Measurements from ENCODE around the gene SPDYE11. TPM values are rescaled to one million over a fixed set of nuclear protein-coding genes. Genes with fewer than 3 reads are reported as not detected.
"Not testable (repeated sequence)": the region's sequence is repeated elsewhere in the genome, so short reads cannot be mapped to it uniquely, and the experiment has no call there.

SPDYE11 gene
- total RNA-seq (not detected), polyA plus RNA-seq (under 1 TPM in 1 of 2 donors, not detected in 1; 0.10 TPM)

DNA sequence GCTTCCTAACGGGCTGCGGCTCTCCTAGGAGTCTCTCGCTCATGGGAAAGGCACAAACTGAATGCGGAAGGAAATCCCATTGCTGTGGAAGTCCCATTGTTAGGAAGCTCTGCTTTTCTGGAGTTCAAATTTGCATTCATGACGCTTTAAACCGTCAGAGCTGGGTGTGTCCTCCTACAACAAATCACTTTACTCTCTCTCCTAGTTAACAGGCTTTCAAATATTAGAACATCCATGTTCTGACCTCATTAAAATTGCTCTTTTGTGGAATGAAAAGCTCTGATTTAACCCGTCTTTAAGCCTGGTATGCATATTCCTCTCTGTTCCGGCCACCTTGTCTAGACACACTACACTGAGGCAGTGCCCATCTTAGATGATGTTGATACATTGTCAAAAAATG, at the start of gene SPDYE11:
Gene SPDYE11, minus strand, starts transcription at position 101 of the 400 bp plus-strand sequence. CDS start 1,800 bp downstream, outside the sequence.
- H3K27ac ChIP-seq (ENCODE audit: low read depth, low read length); H3K9me3 Mint-ChIP-seq; H3K36me3 Mint-ChIP-seq; H3K36me3 ChIP-seq (ENCODE audit: insufficient read depth, low read length); H3K4me3 Mint-ChIP-seq; DNase-seq; H3K9me3 ChIP-seq (ENCODE audit: control insufficient read depth in 1 of 2, low read length in 2 of 2); POLR2A ChIA-PET (ENCODE audit: partially characterized antibody); CTCF ChIA-PET (ENCODE audit: partially characterized antibody); H3K27me3 Mint-ChIP-seq; H3K4me1 ChIP-seq (ENCODE audit: insufficient read depth, low read length); intact Hi-C loops (cut with micrococcal nuclease); H3K27ac Mint-ChIP-seq; H3K4me3 ChIP-seq (ENCODE audit: low read length in 2 of 2); H3K27me3 ChIP-seq (ENCODE audit: insufficient read depth, low read length); H3K4me1 Mint-ChIP-seq: not testable (repeated sequence)

GRCh38 chr7:73085938-73086337, 28.2 kb upstream of the SPDYE11 start, which contains the start of gene SPDYE9:
SPDYE9 (minus strand) TSS chr7:73086038; CDS start chr7:73084238, 1,800 bp downstream.
- H3K4me1 ChIP-seq (ENCODE audit: insufficient read depth, low read length); H3K27me3 ChIP-seq (ENCODE audit: insufficient read depth, low read length); H3K27ac ChIP-seq (ENCODE audit: low read depth, low read length); H3K4me1 Mint-ChIP-seq; H3K36me3 Mint-ChIP-seq; POLR2A ChIA-PET (ENCODE audit: partially characterized antibody); CTCF ChIA-PET (ENCODE audit: partially characterized antibody); H3K27ac Mint-ChIP-seq; DNase-seq; H3K36me3 ChIP-seq (ENCODE audit: insufficient read depth, low read length); H3K4me3 ChIP-seq (ENCODE audit: low read length in 2 of 2); H3K27me3 Mint-ChIP-seq; H3K9me3 Mint-ChIP-seq; H3K9me3 ChIP-seq (ENCODE audit: control insufficient read depth in 1 of 2, low read length in 2 of 2); intact Hi-C loops (cut with micrococcal nuclease); H3K4me3 Mint-ChIP-seq: not testable (repeated sequence)

DNA sequence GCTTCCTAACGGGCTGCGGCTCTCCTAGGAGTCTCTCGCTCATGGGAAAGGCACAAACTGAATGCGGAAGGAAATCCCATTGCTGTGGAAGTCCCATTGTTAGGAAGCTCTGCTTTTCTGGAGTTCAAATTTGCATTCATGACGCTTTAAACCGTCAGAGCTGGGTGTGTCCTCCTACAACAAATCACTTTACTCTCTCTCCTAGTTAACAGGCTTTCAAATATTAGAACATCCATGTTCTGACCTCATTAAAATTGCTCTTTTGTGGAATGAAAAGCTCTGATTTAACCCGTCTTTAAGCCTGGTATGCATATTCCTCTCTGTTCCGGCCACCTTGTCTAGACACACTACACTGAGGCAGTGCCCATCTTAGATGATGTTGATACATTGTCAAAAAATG, 28.0 kb downstream of the SPDYE11 start, which contains the start of gene SPDYE8:
Gene SPDYE8, minus strand, starts transcription at position 101 of the 400 bp plus-strand sequence. CDS start 1,800 bp downstream, outside the sequence.
- H3K36me3 Mint-ChIP-seq; H3K9me3 Mint-ChIP-seq; intact Hi-C loops (cut with micrococcal nuclease); H3K27me3 Mint-ChIP-seq; H3K4me3 Mint-ChIP-seq; CTCF ChIA-PET (ENCODE audit: partially characterized antibody); H3K9me3 ChIP-seq (ENCODE audit: control insufficient read depth in 1 of 2, low read length in 2 of 2); H3K4me1 Mint-ChIP-seq; H3K4me3 ChIP-seq (ENCODE audit: low read length in 2 of 2); POLR2A ChIA-PET (ENCODE audit: partially characterized antibody); H3K36me3 ChIP-seq (ENCODE audit: insufficient read depth, low read length); DNase-seq; H3K27me3 ChIP-seq (ENCODE audit: insufficient read depth, low read length); H3K27ac ChIP-seq (ENCODE audit: low read depth, low read length); H3K4me1 ChIP-seq (ENCODE audit: insufficient read depth, low read length); H3K27ac Mint-ChIP-seq: not testable (repeated sequence)

- H3K36me3 ChIP-seq (ENCODE audit: insufficient read depth, low read length); H3K27me3 ChIP-seq (ENCODE audit: insufficient read depth, low read length); H3K4me3 ChIP-seq (ENCODE audit: low read length in 2 of 2); POLR2A ChIA-PET (ENCODE audit: partially characterized antibody); H3K4me1 ChIP-seq (ENCODE audit: insufficient read depth, low read length); H3K27me3 Mint-ChIP-seq; H3K9me3 Mint-ChIP-seq; H3K36me3 Mint-ChIP-seq; H3K9me3 ChIP-seq (ENCODE audit: control insufficient read depth in 1 of 2, low read length in 2 of 2); CTCF ChIA-PET (ENCODE audit: partially characterized antibody); H3K27ac Mint-ChIP-seq; H3K27ac ChIP-seq (ENCODE audit: low read depth, low read length); H3K4me1 Mint-ChIP-seq; intact Hi-C loops (cut with micrococcal nuclease); H3K4me3 Mint-ChIP-seq: not testable (repeated sequence)
- peak in 1 of 5 donors; percentile 14 for DNase-seq
Observed at GRCh38 chr7:73006491-73006890, 51.2 kb downstream of the SPDYE11 start.

DNA sequence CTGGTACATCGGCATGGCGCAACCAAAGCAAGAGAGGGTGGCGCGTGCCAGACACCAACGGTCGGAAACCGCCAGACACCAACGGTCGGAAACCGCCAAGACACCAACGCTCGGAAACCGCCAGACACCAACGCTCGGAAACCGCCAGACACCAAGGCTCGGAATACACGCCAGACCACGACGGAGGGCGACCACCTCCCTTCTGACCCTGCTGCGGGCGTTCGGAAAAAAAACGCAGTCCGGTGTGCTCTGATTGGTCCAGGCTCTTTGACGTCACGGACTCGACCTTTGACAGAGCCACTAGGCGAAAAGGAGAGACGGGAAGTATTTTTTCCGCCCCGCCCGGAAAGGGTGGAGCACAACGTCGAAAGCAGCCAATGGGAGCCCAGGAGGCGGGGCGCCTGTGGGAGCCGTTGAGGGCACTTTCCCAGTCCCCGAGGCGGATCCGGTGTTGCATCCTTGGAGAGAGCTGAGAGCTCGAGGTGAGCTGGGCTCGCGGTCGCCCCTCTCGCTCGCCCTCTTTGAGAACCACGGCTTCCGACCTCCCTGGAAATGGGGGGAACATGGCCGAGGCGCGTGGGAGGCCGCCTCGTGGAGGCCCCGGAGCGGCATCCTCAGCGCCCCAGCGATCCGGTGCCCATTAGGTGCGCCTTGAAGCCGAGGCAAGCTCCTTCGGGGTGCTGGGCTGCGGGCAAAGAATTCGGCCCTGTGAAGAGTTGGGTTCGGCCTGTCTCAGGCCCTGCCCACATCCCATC, 51.8 kb downstream of the SPDYE11 start:
- intact Hi-C loops (cut with micrococcal nuclease); H3K36me3 Mint-ChIP-seq; CTCF ChIA-PET (ENCODE audit: partially characterized antibody); H3K27me3 ChIP-seq (ENCODE audit: insufficient read depth, low read length); H3K4me1 Mint-ChIP-seq; POLR2A ChIA-PET (ENCODE audit: partially characterized antibody); H3K4me1 ChIP-seq (ENCODE audit: insufficient read depth, low read length); H3K9me3 ChIP-seq (ENCODE audit: control insufficient read depth in 1 of 2, low read length in 2 of 2); H3K27me3 Mint-ChIP-seq; H3K9me3 Mint-ChIP-seq; H3K36me3 ChIP-seq (ENCODE audit: insufficient read depth, low read length): not testable (repeated sequence)
- peak overlapping the region; percentile 52 for H3K27ac ChIP-seq (ENCODE audit: low read depth, low read length)
- H3K27ac Mint-ChIP-seq, result peak overlapping the region; percentile 97 to 99 (median 99)
- H3K4me3 ChIP-seq (ENCODE audit: low read length in 2 of 2), result peak overlapping the region; percentile 42 to 60
- H3K4me3 Mint-ChIP-seq, result peak overlapping the region; percentile 91 to 99 (median 96)
- peak; percentile 88 to 93 (median 92) for DNase-seq

DNA sequence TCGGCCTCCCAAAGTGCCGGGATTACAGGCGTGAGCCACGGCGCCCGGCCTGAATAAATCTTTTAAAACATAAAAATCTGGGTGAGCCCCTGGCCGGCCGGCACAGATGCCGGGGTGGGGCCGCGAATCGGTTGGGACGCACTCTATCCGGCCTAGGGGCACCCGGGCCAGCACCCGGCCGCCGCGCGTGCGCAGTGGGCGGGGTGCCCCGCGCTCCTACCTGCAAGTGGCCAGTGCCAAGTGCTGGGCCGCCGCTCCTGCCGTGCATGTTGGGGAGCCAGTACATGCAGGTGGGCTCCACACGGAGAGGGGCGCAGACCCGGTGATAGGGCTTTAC, 52.4 kb downstream of the SPDYE11 start:
- CTCF ChIA-PET (ENCODE audit: partially characterized antibody); H3K4me1 Mint-ChIP-seq; intact Hi-C loops (cut with micrococcal nuclease); H3K36me3 ChIP-seq (ENCODE audit: insufficient read depth, low read length); H3K27me3 Mint-ChIP-seq; H3K27me3 ChIP-seq (ENCODE audit: insufficient read depth, low read length); H3K9me3 Mint-ChIP-seq; H3K36me3 Mint-ChIP-seq; H3K4me1 ChIP-seq (ENCODE audit: insufficient read depth, low read length); POLR2A ChIA-PET (ENCODE audit: partially characterized antibody); H3K9me3 ChIP-seq (ENCODE audit: control insufficient read depth in 1 of 2, low read length in 2 of 2): not testable (repeated sequence)
- H3K4me3 ChIP-seq (ENCODE audit: low read length in 2 of 2), result peak overlapping the region in 1 of 2 donors; percentile 60
- peak in 1 of 5 donors; percentile 66 for DNase-seq
- peak overlapping the region; percentile 52 for H3K27ac ChIP-seq (ENCODE audit: low read depth, low read length)
- peak overlapping the region; percentile 91 to 99 (median 96) for H3K4me3 Mint-ChIP-seq
- peak overlapping the region; percentile 97 to 99 (median 99) for H3K27ac Mint-ChIP-seq

- H3K27ac Mint-ChIP-seq; H3K36me3 Mint-ChIP-seq; DNase-seq; H3K4me1 Mint-ChIP-seq; H3K27me3 ChIP-seq (ENCODE audit: insufficient read depth, low read length); H3K9me3 Mint-ChIP-seq; H3K4me3 Mint-ChIP-seq; H3K4me3 ChIP-seq (ENCODE audit: low read length in 2 of 2); H3K27ac ChIP-seq (ENCODE audit: low read depth, low read length); intact Hi-C loops (cut with micrococcal nuclease); H3K9me3 ChIP-seq (ENCODE audit: control insufficient read depth in 1 of 2, low read length in 2 of 2); POLR2A ChIA-PET (ENCODE audit: partially characterized antibody); H3K4me1 ChIP-seq (ENCODE audit: insufficient read depth, low read length); H3K27me3 Mint-ChIP-seq; CTCF ChIA-PET (ENCODE audit: partially characterized antibody); H3K36me3 ChIP-seq (ENCODE audit: insufficient read depth, low read length): not testable (repeated sequence)
Observed at GRCh38 chr7:72997887-72998468, 59.7 kb downstream of the SPDYE11 start.

Measured in CD4-positive, alpha-beta memory T cell (primary cell).